ENCODE data around the gene EFCAB12.
"Not testable (repeated sequence)": the region's sequence is repeated elsewhere in the genome, so short reads cannot be mapped to it uniquely, and the experiment has no call there.

Gene EFCAB12

DNA sequence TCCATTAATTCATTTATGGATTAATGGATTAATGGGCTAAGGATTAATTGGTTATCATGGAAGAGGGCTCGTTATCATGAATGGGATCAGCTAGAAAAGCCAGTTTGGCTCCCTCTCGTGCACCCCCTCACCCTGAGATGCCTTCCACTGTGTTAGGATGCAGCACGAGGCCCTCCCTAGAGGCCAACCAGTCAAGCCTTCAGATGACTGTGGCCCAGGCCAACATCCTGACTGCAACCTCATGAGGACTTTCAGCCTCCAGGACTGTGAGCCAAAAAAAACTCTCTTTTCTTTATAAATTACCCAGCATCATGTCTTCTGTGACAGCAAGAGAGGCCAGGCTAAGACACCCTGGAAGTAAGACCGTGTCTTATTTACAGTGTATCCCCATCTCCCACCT lies 9.0 kb downstream of the EFCAB12 start:
- DNase-seq (ENCODE audit: low read depth) = no peak

DNA sequence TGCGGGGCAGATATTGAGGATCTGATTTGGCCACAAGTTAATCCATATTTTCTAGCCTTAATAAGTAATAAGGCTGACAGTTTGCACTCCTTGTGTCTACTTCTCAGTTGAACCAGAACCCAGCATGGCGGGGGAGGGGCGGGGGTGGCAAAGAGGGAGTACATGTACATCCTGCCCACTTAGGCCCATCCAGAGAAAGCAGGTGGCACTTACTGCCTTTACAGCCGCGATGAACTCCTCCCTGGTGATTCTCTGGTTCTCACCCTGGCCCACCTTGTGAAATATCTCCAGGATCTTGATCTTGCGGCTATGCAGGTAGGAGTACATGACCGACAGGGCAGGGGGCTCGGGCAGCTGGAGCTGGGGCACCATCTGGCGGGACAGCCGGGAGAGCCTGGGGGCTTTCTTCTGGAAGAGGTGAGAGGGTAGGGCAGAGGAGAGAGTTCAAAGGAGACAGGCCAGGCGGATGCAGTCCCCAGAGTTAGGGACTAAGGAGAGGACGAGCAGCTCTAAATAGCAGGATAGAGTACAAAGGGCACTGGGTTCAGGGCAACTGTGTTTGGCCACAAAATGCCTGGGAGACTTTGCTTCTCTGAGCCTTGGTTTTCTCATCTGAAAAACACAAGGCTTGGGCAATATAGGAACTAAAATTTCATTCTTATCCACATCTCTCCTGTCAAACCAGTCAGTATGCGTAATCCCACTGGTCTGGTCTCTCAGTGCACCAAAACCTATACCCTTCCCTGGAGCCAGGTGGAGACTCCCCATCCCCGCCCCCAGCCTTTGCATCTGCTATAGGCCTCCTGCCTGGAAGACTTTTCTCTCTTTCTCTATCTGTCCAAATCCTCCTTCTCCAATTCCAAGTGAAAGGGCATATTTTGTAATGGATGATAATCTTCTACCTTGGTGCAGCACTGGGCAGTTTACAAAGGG lies 10.1 kb downstream of the EFCAB12 start:
- no peak for DNase-seq (ENCODE audit: low read depth)

DNA sequence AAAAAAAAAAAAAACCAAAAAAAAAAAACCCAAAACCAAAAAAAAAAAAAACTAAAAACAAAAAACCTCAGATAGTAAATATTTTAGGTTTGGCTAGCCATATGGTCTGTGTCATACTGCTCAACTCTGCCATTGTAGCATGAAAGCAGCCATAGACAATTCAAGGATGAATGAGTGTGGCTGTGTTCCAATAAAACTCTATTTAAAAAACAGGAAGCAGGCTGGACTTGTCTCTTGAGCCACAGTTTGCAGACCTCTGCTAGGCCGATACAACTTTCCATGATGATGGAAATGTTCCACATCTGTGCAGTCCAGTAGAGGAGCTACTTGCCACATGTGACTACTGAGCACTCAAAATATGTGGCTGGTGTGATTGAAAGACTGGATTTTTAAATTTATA lies 11.1 kb downstream of the EFCAB12 start:
- DNase-seq (ENCODE audit: low read depth) = no peak

DNA sequence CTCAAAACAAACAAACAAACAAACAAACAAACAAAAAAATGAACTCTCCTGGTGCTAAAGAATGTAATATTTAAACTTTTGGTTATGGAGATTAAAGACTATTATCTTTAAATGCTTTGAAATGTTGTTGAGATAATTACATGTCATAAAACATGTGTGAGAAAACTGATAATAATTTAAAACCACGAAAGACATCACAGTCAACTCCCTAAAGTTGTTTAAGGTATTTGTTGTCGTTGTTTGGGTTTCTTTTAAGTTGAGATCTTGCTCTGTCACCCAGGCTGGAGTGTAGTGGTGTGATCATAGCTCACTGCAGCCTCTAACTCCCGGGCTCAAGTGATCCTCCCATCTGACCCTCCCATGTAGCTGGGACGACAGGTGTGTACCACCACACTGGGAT lies 12.0 kb downstream of the EFCAB12 start:
- no peak for DNase-seq (ENCODE audit: low read depth)

DNA sequence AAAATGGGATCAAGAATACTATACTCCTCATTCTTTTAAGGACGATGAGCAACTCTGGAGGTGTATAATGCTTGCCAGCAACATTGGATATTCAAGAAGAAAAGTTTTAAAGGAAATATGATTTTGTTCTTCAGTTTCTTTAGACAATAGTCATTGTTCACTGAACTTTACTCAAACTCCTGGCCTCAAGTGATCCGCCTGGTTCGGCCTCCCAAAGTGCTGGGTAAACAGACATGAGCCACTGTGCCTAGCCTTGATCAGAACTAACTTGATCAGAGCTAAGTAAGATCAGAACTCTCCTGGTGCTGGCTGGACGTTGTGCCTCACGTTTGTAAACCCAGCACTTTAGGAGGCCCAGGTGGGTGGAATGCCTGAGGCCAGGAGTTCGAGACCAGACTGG lies 12.6 kb downstream of the EFCAB12 start:
- DNase-seq (ENCODE audit: low read depth) = no peak

DNA sequence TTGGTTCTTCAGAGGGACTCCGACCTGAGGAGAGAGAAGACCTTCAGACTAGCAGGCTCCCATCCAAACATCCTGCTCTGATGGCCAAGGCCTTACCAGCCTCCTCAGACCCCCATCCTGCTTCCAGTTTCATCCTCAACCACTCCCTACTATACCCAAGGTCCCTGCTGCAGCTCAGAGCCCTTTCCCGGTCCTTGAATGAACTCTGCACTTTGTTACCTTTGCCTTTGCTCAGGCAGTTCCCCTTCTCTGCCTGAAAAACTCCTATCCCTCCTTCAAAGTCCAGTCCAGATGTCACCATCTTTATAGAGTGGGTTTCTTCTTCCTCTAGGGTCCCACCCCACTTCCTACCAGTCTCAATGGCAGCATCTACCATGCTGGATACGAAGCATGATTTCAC lies 13.1 kb downstream of the EFCAB12 start:
- no peak for DNase-seq (ENCODE audit: low read depth)

DNA sequence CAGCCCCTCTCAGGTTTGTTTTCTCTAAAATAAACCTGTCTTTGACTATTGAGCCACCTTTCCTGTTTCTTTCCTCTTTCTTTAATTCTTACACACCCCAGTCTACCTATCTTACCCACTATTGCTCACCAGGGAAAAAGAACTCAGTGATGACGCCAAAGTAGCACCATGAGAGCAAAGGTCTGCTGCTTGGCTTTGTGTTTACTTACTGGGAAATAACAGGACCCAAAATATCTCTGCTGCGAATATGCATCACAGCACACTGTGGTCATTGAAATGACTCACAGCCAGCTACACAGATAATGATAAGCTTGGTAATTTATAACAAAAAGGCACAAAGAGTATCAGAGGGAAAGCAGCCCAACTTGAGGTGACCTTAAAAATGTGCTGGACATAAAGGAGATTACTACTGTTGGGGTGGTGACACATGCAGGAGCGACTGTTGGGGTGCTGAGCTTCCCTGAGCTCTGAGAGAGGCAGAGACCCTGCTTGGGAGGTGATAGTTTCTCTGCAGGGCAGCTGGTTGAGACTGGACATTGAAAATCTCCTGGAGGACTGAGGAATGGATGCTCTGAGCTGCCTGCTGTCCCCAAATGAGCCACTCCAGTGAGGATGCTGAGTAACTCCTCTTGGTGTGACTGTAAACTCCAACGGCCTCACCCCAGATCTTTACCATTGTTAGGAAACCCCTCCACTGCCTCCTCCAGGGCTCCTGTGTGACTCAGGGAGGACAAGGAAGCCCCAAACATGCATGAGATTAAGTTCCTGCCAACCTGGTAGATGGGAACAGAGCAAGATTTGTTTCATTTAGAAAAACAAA lies 14.5 kb downstream of the EFCAB12 start:
- peak; percentile 87 for DNase-seq (ENCODE audit: low read depth)

DNA sequence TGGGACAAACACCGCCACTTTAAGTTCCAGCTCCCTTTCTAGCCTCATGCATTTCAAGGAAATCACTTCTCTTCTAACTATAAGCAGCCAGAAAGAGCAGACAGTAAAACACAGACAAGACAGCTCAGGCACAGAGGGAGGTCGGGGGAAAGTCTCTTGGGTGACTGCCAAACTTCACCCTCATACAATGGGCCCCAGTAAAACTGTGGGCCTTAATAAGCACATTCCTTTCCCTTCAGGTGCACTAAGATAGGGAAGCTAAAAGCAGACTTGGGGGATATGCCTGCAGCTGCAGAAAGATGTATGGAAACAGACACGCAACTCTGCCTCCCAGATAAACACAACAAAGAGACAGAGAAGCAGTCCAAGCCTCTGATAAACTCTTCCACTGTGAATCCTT lies 15.2 kb downstream of the EFCAB12 start:
- not testable (repeated sequence) for DNase-seq (ENCODE audit: low read depth)

DNA sequence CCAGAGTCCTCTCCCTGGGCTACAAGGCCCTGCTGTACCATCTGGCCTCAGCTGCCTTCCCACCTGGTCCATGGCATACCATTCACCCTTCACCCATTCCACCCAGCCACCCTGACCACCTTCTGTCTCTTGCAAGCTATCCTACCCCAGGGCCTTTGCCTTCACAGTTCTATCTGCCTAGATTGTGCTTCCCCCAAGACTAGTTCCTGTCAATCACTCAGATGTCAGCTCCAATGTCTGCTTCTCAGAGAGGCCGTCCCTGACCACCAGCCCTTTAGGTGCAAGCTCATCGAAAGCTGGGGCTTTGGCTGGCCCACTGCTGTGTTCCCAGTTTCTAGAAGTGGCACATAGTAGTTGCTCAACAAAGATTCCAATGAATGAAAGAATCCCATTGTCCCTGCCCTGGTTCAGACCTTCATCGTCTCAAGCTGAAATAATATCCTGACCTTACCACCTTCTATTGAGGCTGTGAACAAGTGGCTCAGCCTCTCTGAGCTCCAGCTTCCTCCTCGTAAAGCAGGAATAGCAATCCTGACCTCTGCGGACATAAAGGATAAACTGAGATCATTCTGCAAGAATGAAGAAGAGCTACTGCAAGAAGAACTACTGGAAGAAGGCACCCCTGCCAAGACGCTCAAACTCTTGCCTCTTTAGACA lies 15.8 kb downstream of the EFCAB12 start:
- no peak for DNase-seq (ENCODE audit: low read depth)

DNA sequence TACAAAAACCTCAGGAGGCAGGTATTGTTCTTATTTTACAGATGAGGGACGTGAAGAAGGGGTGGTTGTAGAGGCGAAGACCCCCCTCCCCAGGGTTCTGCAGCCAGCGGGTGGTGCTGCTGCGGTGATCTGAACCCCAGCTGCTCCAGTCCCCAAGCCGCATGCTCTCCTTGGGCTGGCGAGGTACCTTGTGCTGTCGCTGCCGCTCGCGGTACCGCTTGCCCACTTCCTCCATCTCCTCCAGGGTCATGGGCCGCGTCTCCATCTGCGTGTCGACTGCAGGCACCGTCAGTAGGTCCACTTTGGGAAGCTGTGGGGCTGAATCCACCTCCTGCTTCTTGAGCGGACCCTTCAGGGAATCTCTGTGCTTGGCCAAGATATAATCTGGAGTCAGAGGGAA lies 17.5 kb downstream of the EFCAB12 start:
- DNase-seq (ENCODE audit: low read depth) = no peak

DNA sequence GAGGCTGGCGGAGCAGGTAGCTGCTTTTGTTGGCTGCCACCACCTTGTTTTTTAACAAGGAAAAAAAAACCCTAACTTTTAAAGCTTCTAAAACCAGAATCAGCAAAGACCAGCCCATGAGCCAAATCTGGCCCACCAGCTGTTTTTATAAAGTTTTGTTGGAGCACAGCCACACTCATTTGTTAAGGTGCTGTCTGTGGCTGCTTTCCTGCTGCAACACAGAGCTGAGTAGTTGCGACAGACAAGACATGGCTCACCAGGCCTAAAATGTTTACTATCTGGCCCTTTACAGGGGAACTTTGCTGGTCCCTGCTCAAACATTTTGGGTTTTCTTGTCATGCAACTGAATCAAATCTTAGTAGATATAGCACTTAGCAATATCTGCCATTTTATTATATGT lies 18.9 kb downstream of the EFCAB12 start:
- no peak for DNase-seq (ENCODE audit: low read depth)

DNA sequence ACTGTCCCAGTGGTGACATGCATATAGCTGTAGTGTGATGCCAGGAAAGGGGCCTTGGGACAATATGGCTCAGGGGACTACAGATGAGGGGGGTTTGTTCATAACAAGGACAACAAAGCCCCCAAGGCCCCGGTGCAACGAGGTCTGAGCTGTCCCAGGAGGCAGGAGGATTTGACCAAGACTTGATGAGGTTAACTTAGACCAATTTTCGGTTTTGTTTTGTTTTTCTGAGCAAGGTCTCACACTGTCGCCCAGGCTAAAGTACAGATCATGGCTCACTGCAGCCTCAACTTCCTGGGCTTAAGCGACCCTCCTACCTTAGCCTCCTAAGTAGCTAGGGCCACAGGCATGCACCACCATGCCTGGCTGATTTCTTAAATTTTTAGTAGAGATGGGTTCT lies 23.8 kb downstream of the EFCAB12 start:
- no peak for DNase-seq (ENCODE audit: low read depth)

DNA sequence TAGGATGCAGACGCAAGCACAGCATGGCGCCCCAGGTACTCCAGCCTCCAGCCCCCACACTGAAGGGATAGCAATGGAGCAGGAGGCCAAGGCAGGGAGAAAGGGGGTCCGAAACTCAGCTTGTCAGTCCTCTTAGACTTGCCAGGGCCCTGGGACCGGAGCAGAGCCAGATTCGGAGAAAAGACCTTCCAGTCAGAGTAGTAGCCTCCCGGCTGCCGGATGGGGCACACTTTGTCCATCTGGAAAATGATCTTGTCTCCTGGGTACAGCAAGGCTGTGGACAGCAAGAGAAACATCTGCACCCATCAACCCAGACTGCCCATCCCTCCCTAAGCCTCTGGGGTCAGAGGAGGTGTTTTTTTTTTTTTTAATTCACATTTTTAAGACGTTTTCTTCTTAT lies 24.3 kb downstream of the EFCAB12 start:
- DNase-seq (ENCODE audit: low read depth) = no peak

DNA sequence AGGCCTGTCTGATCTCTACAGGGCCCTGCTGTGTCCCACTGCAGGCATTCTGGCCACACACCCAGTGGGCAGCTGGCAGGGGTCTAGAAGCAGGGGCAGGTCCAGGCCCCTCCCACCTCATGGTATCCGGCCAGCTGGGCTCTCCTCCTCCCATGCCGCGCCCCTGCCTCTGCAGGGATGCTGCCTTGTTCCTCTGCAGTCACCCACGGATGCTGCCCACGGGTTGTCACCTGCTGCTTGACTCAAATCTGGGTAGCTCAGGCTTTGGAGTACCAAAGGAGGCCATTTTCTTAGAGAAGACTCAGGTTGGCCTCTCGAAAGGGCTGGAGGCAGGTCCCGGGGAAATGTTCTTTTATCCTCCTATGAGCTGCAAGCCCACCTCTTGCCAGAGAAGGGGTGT lies 25.0 kb downstream of the EFCAB12 start:
- no peak for DNase-seq (ENCODE audit: low read depth)

DNA sequence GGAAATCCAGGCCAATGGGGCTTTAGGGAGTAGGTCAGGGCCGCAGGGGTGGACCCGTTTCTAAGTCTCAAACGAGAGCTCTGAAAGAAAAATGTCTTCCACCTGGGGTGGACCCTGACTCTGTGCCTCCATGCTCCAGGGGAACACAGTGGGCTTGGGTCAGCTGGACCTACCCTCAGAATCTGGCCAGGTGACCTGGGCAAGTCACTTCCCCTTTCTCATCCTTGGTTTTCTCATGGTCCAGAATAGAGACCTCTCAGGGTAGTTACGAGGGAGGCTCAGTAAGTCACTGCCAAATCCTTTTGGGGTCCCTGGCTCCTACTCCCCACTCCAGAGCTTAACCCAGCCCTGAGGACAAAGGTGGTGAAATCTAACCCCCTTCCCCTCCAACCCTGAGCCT lies 25.8 kb downstream of the EFCAB12 start:
- DNase-seq (ENCODE audit: low read depth) = no peak

DNA sequence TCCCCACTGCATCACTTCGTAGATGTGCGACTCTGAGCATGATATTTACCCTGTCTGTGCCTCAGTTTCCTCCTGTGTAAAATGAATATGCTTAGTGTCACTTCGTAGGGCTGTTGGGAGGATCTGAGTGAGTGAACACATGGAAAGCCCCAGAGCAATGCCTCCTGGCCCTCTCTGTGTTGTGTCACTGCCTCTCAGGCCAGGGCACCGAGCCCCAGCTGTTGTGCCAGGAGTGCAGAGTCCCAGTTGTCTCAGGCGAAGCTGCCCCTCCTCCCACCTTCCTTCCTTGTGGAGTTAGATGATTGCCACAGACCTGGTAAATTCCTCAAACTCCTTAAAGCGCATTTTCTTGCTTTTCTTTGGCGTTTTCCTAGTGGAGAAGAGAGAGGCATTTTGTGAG lies 26.2 kb downstream of the EFCAB12 start:
- DNase-seq (ENCODE audit: low read depth) = no peak

DNA sequence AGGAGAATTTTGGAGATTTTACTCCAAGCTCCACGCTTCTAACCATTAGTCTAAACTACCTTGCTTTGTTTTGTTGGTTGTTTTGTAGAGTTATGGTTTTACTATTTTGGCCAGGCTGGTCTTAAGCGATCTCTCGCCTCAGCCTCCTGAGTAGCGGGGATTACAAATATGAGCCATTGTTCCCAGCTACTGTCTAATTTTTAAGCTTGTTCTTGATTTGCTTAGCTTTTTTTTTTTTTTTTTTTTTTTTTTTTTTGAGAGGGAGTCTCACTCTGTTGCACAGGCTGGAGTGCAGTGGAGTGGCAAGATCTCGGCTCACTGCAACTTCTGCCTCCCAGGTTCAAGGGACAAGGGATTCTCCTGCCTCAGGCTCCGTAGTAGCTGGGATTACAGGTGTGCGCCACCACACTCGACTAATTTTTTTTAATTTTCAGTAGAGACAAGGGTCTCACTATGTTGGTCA lies 28.5 kb downstream of the EFCAB12 start:
- DNase-seq (ENCODE audit: low read depth) = no peak

DNA sequence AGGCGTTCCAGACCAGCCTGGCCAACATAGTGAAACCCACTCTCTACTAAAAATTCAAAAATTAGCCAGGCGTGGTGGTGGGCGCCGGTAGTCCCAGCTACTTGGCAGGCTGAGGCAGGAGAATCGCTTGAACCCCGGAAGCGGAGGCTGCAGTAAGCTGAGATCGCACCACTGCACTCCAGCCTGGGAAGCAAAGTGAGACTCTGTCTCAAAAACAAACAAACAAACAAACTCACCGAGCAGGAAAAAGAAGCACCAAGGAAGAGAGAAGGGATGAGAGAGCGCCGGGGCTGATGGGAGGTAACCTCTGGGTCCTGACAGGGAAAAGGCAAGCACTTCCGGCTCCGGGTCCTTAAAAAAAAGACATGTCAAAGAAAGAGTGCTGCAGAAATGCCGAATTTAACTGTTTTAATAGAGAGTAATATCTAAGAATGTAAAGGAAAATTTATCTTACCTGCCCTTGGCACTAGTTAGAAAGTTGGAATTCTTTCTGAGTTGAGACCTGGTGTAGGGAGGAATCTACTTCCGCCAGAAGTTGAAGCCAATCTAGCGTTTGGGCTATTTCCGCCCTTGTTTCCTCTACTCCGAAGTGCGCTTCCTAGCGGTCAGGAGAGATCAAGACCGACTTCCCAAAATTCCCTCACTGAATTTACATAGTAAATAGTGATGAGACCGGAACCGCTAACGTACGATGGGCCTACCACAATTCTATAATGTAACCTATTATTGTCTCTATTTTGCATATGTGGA lies 29.1 kb downstream of the EFCAB12 start:
- DNase-seq (ENCODE audit: low read depth) = peak; percentile 88

DNA sequence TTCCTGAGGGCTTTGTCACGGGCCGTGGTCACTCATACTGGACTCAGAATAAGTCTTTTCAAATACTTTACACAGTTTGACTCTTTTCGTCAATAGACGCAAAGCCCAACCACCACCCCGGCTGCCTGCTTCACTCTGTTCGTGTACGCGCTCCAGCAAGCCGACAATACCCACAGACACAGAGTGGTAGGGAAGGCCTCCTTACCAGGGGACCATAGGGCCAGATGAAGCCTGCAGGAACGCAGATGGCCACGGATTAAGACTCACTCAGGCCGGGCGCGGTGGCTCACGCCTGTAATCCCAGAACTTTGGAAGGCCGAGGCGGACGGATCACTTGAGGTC lies 29.7 kb downstream of the EFCAB12 start:
- DNase-seq (ENCODE audit: low read depth) = no peak

DNA sequence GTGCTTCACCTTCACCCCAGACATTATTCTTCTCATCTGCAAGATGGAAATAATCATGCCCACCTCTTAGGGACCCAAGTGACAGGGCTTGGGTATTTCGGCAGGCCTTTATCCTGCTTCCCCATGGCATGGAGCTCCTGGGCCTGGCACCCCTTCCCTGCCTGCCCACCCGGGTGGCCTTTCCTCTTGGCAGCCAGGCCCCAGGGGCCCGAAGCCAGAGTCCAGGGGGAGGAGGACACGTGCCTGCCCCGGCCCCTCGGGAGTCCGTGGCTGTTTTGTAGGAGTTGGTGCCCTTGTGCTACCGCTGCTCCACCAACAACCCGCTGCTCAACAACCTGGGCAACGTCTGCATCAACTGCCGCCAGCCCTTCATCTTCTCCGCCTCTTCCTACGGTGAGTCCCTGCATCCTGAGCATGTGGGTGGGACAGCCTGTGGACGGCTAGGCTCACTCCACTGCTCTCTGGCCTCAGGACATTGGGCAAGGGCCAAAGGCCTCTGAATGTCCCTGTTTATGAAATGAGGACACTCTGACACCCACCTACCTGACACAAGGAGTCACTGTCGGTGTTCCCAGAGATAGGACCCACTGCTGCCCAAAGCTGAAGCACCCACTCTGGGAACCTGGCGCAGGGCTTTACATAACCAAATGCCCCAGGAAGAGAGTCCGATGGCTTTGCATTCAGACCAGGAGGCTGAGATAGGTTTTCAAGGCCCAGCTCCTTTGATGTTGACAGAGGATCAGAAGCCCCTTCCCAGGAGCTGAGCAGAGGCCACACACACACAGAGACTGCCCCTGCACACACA lies 34.5 kb downstream of the EFCAB12 start:
- DNase-seq (ENCODE audit: low read depth) = not testable (repeated sequence)

DNA sequence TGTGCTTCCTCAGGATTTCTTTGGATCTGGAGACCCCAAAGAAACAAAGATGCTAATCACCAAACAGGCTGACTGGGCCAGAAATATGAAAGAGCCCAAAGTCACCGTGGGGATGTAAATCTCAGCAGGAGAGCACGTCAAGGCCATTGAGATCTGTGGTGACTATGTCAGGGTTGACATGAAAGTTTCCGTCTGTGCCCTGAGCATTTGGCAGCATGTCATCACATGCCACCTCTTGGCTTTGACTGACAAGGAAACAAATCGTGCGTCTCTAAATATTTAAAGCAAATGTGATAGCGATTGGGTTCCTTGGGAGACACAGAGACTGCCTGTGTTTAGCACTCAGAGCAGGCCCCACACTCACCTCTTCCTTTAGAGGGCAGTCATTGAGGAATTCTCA lies 35.2 kb downstream of the EFCAB12 start:
- DNase-seq (ENCODE audit: low read depth) = no peak
